ENCODE measurements around the gene CHML.

DNA sequence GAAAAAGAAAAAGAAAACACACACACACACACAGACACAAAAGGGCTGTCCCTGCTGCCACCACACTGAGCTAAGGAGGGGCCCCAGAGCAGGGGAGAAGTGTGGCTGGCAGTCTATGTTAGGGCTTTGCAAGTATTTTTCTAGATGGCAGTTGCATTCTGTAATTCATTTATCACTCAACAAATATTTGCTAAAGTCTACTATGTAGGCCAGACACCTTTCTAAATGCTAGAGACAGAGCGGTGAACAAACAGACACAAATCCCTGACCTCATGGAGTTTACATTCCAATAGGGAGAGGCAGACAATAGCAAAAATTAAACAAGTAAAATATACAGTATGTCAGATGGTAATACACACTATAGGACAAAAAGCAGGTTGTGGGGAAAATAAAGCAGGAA is 32.1 kb upstream of the CHML start:
- TF ChIP-seq, protein P1, sequence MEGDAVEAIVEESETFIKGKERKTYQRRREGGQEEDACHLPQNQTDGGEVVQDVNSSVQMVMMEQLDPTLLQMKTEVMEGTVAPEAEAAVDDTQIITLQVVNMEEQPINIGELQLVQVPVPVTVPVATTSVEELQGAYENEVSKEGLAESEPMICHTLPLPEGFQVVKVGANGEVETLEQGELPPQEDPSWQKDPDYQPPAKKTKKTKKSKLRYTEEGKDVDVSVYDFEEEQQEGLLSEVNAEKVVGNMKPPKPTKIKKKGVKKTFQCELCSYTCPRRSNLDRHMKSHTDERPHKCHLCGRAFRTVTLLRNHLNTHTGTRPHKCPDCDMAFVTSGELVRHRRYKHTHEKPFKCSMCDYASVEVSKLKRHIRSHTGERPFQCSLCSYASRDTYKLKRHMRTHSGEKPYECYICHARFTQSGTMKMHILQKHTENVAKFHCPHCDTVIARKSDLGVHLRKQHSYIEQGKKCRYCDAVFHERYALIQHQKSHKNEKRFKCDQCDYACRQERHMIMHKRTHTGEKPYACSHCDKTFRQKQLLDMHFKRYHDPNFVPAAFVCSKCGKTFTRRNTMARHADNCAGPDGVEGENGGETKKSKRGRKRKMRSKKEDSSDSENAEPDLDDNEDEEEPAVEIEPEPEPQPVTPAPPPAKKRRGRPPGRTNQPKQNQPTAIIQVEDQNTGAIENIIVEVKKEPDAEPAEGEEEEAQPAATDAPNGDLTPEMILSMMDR (IDR thresholded peaks at IDR 0.05; ENCODE audit: control extremely low read depth in 1 of 3, insufficient read depth in 1 of 3, low read depth in 1 of 3, low read length in 3 of 3), result no peak
- TF ChIP-seq POLR2A (IDR thresholded peaks at IDR 0.05; ENCODE audit: control extremely low read depth in 1 of 2, low read depth in 2 of 2, low read length in 2 of 2), result no peak
- no peak for TF ChIP-seq EZH2 (IDR thresholded peaks at IDR 0.05; ENCODE audit: low read depth, low read length, severe bottlenecking)
- TF ChIP-seq POLR2AphosphoS5 (IDR thresholded peaks at IDR 0.05; ENCODE audit: low read depth, low read length), result no peak
- no peak for TF ChIP-seq CBX8 (IDR thresholded peaks at IDR 0.05; ENCODE audit: borderline replicate concordance, low read depth, low read length)

All from H1 (cell line).